HepG2 (cell line): ENCODE data around the gene PDE1C. TPM values are rescaled to one million over a fixed set of nuclear protein-coding genes. Genes with fewer than 3 reads are reported as not detected.

Source experiments
- ATAC-seq: fragments of 200-7000 bp; cut with Tn5 transposase; 3 replicates; pipeline ENCODE4 v1.9.1; 2020; ENCODE audit warnings: mild to moderate bottlenecking, moderate library complexity
- BruUV-seq: library from RNA; stranded (reverse); fragments of 400-500 nt; replicated peaks from 2 replicates; lab custom pipeline; 2021; lab: Mats Ljungman, UMichigan
- CTCF ChIA-PET: fragments of 300-600 bp; formaldehyde crosslinking; extraction: SDS; loops from one replicate; lab custom pipeline; 2021; ENCODE audit warnings: low total read pairs, inconsistent platforms, low intra/inter-chr PET ratio; lab: Yijun Ruan, JAX
- POLR2A ChIA-PET: fragments of 350-600 bp; sonication (Branson Sonifier 250); formaldehyde crosslinking; loops from one replicate; lab custom pipeline; 2020; ENCODE audit warnings: antibody characterized with exemption, inconsistent platforms; lab: Yijun Ruan, JAX
- DNase-seq: peaks from one replicate; pipeline ENCODE4 v3.0.0-alpha.2; 2015; ENCODE audit warnings: low spot score
- FAIRE-seq: peaks from 3 replicates; lab custom pipeline; 2011; peaks lifted over from hg19 to GRCh38; lab: Jason Lieb, UNC
- H2AFZ ChIP-seq: one replicate; pipeline ENCODE4 v1.6.1; 2011; ENCODE audit warnings: low read length, inconsistent platforms
- H3K27ac ChIP-seq: fragments of 300-600 bp; 3 replicates; pipeline ENCODE4 v1.8.0; 2011; ENCODE audit warnings: mixed run types, mild to moderate bottlenecking, mixed read lengths, low read length, inconsistent platforms; ENCODE audit not compliant: insufficient read depth; ENCODE audit errors: extremely low read length
- H3K27me3 ChIP-seq, 2 experiments: fragments of 200-600 bp in 1 of 2; 2 replicates in 1 of 2; 3 replicates in 1 of 2; pipeline versions ENCODE4 v1.6.0 to v1.8.0; 2011; ENCODE audit warnings: low read length in 2 of 2, mild to moderate bottlenecking in 2 of 2, moderate library complexity in 2 of 2, inconsistent platforms in 1 of 2; ENCODE audit not compliant: insufficient read depth in 2 of 2, control insufficient read depth in 1 of 2
- H3K36me3 ChIP-seq, 2 experiments: fragments of 200-600 bp in 1 of 2; replicated peaks in 1 of 2; 2 replicates in 1 of 2; 3 replicates in 1 of 2; pipeline versions ENCODE4 v1.5.1 to v1.8.0; 2011; ENCODE audit warnings: low read length in 2 of 2, inconsistent platforms in 1 of 2; ENCODE audit not compliant: insufficient read depth in 2 of 2, control insufficient read depth in 1 of 2
- H3K4me1 ChIP-seq: 2 replicates; pipeline ENCODE4 v1.5.1; 2012; ENCODE audit warnings: low read length, inconsistent platforms; ENCODE audit not compliant: insufficient read depth
- H3K4me2 ChIP-seq: 2 replicates; pipeline ENCODE4 v1.6.0; 2011; ENCODE audit warnings: low read depth, low read length, inconsistent platforms
- H3K4me3 ChIP-seq, 3 experiments: fragments of 200-600 bp in 1 of 3; sonication (generic), shearing (Covaris generic) in 1 of 3; replicated peaks in 1 of 3; 2 replicates each; pipeline ENCODE4 v1.5.1; 2011 to 2016; ENCODE audit warnings: low read length in 3 of 3, inconsistent platforms in 2 of 3, low read depth in 2 of 3, mild to moderate bottlenecking in 2 of 3, control low read depth in 1 of 3, mixed read lengths in 1 of 3; ENCODE audit not compliant: insufficient read depth in 1 of 3
- H3K79me2 ChIP-seq: one replicate; pipeline ENCODE4 v1.6.1; 2011; ENCODE audit warnings: low read length, inconsistent platforms; ENCODE audit not compliant: insufficient read depth
- H3K9ac ChIP-seq: 2 replicates; pipeline ENCODE4 v1.6.0; 2011; ENCODE audit warnings: mild to moderate bottlenecking, low read depth, low read length, inconsistent platforms; ENCODE audit not compliant: insufficient read depth
- H3K9me3 ChIP-seq: 2 replicates; pipeline ENCODE4 v1.5.1; 2012; ENCODE audit warnings: mild to moderate bottlenecking, low read length
- H4K20me1 ChIP-seq: 2 replicates; pipeline ENCODE4 v1.6.0; 2011; ENCODE audit warnings: inconsistent platforms, mild to moderate bottlenecking, low read length, moderate library complexity; ENCODE audit not compliant: insufficient read depth
- BRD4 ChIP-seq: sonication (generic); formaldehyde crosslinking; IDR thresholded peaks from 2 replicates; pipeline ENCODE4 v1.4.0; 2020; ENCODE audit warnings: missing genetic modification reagents
- GATAD1 ChIP-seq: IDR thresholded peaks from 2 replicates; pipeline ENCODE4 v1.6.1; 2016; ENCODE audit warnings: missing genetic modification reagents, missing compliant biosample characterization
- HOXA9 ChIP-seq: sonication (generic); formaldehyde crosslinking; IDR thresholded peaks from 2 replicates; pipeline ENCODE4 v1.8.1; 2022; ENCODE audit warnings: missing genetic modification reagents, mild to moderate bottlenecking, moderate library complexity, borderline replicate concordance
- PLRG1 ChIP-seq: fragments of 450-650 bp; conservative IDR thresholded peaks from 2 replicates; pipeline ENCODE4 v1.6.1; 2016
- POLR2G ChIP-seq: fragments of 200-400 bp; formaldehyde crosslinking; IDR thresholded peaks from 2 replicates; pipeline ENCODE4 v1.6.1; 2018; ENCODE audit warnings: mild to moderate bottlenecking, low read depth, low read length, moderate library complexity
- SMAD1 ChIP-seq: sonication (generic); formaldehyde crosslinking; IDR thresholded peaks from 2 replicates; pipeline ENCODE4 v1.4.0; 2020; ENCODE audit warnings: missing genetic modification reagents, low read depth, mild to moderate bottlenecking, borderline replicate concordance
- SOX6 ChIP-seq, 2 experiments: fragments of 450-650 bp in 1 of 2; sonication (generic) in 1 of 2; formaldehyde crosslinking in 1 of 2; IDR thresholded peaks; 2 replicates each; pipeline versions ENCODE4 v1.4.0 to v1.6.1; 2017 to 2020; ENCODE audit warnings: antibody characterized with exemption in 1 of 2, mild to moderate bottlenecking in 1 of 2, missing genetic modification reagents in 1 of 2
- U2AF2 ChIP-seq: fragments of 200-400 bp; formaldehyde crosslinking; IDR thresholded peaks from 2 replicates; pipeline ENCODE4 v1.6.1; 2017; ENCODE audit warnings: low read depth, mild to moderate bottlenecking, low read length
- YY1 ChIP-seq: IDR thresholded peaks from 2 replicates; pipeline ENCODE4 v1.6.1; 2011; ENCODE audit warnings: low read length, low read depth, moderate library complexity, mild to moderate bottlenecking; ENCODE audit not compliant: insufficient read depth, insufficient replicate concordance
- ZBTB37 ChIP-seq: sonication (generic); formaldehyde crosslinking; IDR thresholded peaks from 2 replicates; pipeline ENCODE4 v1.4.0; 2020; ENCODE audit warnings: mild to moderate bottlenecking, missing genetic modification reagents
- ZNF124 ChIP-seq: sonication (generic); formaldehyde crosslinking; IDR thresholded peaks from 2 replicates; pipeline ENCODE4 v1.4.0; 2020; ENCODE audit warnings: missing genetic modification reagents
- ZNF263 ChIP-seq: sonication (generic); formaldehyde crosslinking; IDR thresholded peaks from 2 replicates; pipeline ENCODE4 v1.4.0; 2020; ENCODE audit warnings: missing genetic modification reagents
- ZNF274 ChIP-seq: sonication (generic); formaldehyde crosslinking; IDR thresholded peaks from 2 replicates; pipeline ENCODE4 v1.5.1; 2020; ENCODE audit warnings: mild to moderate bottlenecking, missing genetic modification reagents
- ZNF564 ChIP-seq: sonication (generic); formaldehyde crosslinking; IDR thresholded peaks from 2 replicates; pipeline ENCODE4 v1.8.1; 2023; ENCODE audit warnings: mild to moderate bottlenecking, missing genetic modification reagents
- ZNF619 ChIP-seq: sonication (generic); formaldehyde crosslinking; IDR thresholded peaks from 2 replicates; pipeline ENCODE4 v1.4.0; 2020; ENCODE audit warnings: mild to moderate bottlenecking, missing genetic modification reagents
- ZSCAN29 ChIP-seq: sonication (generic); formaldehyde crosslinking; conservative IDR thresholded peaks from 2 replicates; pipeline ENCODE4 v1.4.0; 2020; ENCODE audit warnings: mild to moderate bottlenecking, missing genetic modification reagents
- WGBS: methylation state at CpG from one replicate; pipeline ENCODE4 v1.1.6; 2017; ENCODE audit warnings: low lambda C conversion rate; 5-methylcytosine and 5-hydroxymethylcytosine counted together
- in situ Hi-C: cut with HindIII; loops from 2 replicates; pipeline ENCODE4 v1.10.0; 2017; ENCODE audit warnings: low pct_unique_long_range_greater_than_20kb; ENCODE audit not compliant: extremely low pct_ligation_motif_present
- intact Hi-C: fragments of 100-400 bp; cut with micrococcal nuclease; formaldehyde crosslinking; loops from one replicate; pipeline ENCODE4 v1.10.0; 2022; ENCODE audit not compliant: unreplicated experiment
- polyA plus RNA-seq, 8 experiments: library from polyadenylated mRNA; depleted of rRNA in 3 of 8; stranded (reverse) in 7 of 8; unstranded in 1 of 8; fragments of >200 nt; fragmentation: Illumina TruSeq in 4 of 8; extraction: Trizol in 4 of 8; gene quantifications; 2 replicates each; pipeline versions ENCODE4 v1.2.1 to v1.2.3, GENCODE V29; 2011 to 2016; ENCODE audit warnings: low read depth in 4 of 8, missing spikeins in 1 of 8, mixed read lengths in 1 of 8; ENCODE audit not compliant: insufficient read depth in 1 of 8
- total RNA-seq, 5 experiments: library from RNA; depleted of rRNA; stranded (reverse); fragments of >200 nt; fragmentation: Illumina TruSeq; extraction: Trizol; gene quantifications; 2 replicates each; pipeline ENCODE4 v1.2.3, GENCODE V29; 2016; ENCODE audit warnings: low read depth in 1 of 5

Gene PDE1C
- total and polyA plus RNA-seq, 2 of the 13 experiments (the other 11 are each of a cell fraction or from before 2014, with no cell fraction given): not detected

GRCh38 chr7:31874631-31875386 lies 195.4 kb downstream of the PDE1C start:
- Histone ChIP-seq H2AFZ (no peak overlapping the region), H3K36me3 (no peaks in the 10 kb centered on the region), H3K4me2 (no peak overlapping the region), H3K27me3 (no peaks in the 10 kb centered on the region), H3K4me3 (no peak overlapping the region), H3K4me1 (no peaks in the 10 kb centered on the region), H4K20me1 (no peaks in the 10 kb centered on the region), H3K9ac (no peak overlapping the region), H3K79me2 (no peaks in the 10 kb centered on the region), H3K9me3 (no peaks in the 10 kb centered on the region), H3K27ac (no peak overlapping the region)
- 13% methylated on average over 4 of the region's 4 CpGs for WGBS
- DNase-seq (no peak), FAIRE-seq (no peak), ATAC-seq (no peak)
- ChIA-PET CTCF (no interaction called here), POLR2A (no interaction called here)
- in situ Hi-C loops (no loop called here), intact Hi-C loops (no loop called here)
- TF ChIP-seq POLR2G: no peak
- no peak for TF ChIP-seq U2AF2
- no peak for TF ChIP-seq YY1
- TF ChIP-seq GATAD1 (CRISPR knock-in tag): no peak
- TF ChIP-seq ZNF564 (CRISPR knock-in tag): no peak
- no peak for TF ChIP-seq BRD4 (CRISPR knock-in tag)
- TF ChIP-seq SOX6 (IDR thresholded peaks at IDR 0.05): no peak
- no peak for TF ChIP-seq SOX6 (CRISPR knock-in tag; IDR thresholded peaks at IDR 0.05)
- TF ChIP-seq ZBTB37: no peak
- no peak for TF ChIP-seq ZSCAN29 (CRISPR knock-in tag)
- no peak for TF ChIP-seq ZNF124 (CRISPR knock-in tag)
- TF ChIP-seq ZNF274 (CRISPR knock-in tag): no peak
- no peak for TF ChIP-seq SMAD1 (CRISPR knock-in tag)
- no peak for TF ChIP-seq ZNF263 (CRISPR knock-in tag)
- no peak for TF ChIP-seq ZNF619 (CRISPR knock-in tag)
- TF ChIP-seq PLRG1: no peak
- no peak for TF ChIP-seq HOXA9
- no TSS peak for BruUV-seq
